Amniotic epithelial cell (primary cell): ENCODE results near the gene OR13C3.
"Not testable (repeated sequence)": the region's sequence is repeated elsewhere in the genome, so short reads cannot be mapped to it uniquely, and the experiment has no call there.

Source experiments
- DNase-seq: peaks from one replicate; pipeline ENCODE4 v3.0.0-alpha.2; 2010; ENCODE audit warnings: low read depth

Gene OR13C3

DNA sequence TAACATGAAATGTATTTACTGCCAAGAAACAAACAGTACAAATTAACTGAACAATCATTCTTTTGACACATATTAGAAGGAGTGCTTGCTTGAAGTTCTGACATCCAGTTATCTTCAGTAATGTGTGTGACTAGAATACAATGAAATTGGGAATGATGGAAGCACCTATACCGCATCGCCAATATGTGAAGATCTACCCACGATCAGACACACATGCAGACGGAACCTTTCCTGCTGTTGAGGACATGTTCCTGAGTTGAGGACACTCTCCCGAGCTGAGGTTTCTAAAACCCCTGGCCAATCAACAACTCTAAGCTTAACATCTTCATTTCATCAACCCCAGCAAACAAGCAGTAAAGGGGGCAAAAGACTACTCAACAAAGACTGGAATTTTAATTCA is at the start of gene OR13C3:
TSS of gene OR13C3 (minus strand) at position 101 of the 400 bp plus-strand sequence. CDS start 133 bp downstream, outside the sequence.
- no peak for DNase-seq

DNA sequence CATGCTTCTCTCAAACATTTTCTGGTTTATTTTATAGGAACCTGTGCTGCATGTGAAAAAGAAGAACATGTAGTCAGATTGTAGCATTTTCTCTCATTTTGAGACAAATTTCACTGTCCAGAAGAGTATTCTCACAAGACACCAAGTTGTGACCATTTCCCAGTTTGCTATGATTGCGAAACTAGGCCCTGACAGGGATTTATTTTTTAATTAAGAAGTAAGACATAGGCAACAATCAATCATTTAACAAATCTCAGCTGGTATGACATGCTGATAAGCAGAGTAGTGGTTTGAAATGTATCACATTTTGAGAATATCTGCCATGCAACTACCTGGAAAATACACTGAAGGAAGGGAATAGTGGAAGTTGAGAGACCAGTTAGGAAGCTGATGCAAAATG is 43.9 kb upstream of the OR13C3 start:
- no peak for DNase-seq

DNA sequence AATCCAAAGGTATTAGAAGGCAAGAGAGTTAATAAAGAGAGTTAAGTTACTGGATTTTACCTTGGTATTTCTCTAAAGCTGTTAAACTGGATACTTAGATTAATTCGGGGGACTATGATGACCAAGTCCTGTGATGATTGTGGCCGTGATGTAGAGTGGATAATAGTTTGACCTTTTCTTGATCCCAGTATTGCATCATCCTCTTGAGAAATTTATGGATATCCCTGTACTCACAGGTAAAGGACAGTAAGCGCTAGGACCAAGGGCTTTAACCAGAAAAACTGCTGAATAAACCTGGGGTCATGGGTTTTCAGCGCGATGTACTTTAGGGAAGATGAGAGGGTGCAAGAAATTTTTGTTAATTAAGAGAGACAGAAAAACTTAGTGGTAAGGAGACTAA is 40.6 kb upstream of the OR13C3 start:
- DNase-seq, result no peak

DNA sequence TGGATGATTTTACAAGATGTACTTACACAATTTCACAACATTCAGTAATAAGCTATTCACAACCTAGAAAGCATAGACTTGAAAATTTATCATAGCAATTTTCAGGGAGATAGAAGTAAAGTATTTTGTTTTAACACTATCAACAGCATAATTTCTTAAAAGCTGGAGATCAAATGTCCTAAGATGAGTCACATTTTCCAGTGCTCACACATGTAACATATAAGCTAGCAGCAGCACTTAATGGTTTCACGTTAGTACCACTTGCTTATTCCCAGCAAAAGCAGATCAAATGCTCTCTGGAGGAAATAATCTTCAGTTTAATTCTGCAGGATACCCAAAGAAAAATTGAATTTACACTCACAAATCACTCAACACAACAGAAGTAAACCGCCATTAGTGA is 38.8 kb upstream of the OR13C3 start:
- no peak for DNase-seq

DNA sequence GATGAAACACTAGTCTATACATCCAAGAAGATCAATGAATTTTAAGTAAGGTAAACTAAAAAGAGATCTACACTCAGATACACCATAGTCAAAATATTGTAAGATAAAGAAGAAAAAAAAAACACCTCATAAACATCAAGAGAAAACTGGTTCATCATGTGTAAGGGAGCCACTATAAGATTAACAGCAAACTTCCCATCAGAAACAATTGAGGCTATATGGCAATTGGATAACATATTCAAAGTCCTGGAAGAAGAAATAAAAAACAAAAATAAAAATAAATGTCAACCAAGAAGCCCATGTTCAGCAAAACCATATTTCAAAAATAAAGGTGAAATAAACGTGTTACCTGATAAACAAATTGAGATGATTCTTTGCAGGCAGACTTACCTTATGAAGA is 36.0 kb upstream of the OR13C3 start:
- no peak for DNase-seq

DNA sequence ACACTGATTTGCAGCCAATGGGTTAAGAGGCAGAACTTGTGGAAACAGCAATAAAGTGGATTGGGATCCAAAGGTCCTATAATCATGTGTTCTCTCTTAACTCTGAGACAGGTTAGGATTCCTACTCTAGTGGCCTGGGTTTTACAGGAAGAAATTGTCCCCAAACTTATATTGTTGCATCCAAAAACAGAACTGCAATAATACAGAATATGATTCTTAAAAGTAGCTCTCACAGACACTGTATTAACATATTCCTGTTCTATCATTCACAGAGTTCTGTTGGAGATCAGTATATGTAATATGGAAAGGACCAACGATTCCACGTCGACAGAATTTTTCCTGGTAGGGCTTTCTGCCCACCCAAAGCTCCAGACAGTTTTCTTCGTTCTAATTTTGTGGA is 32.2 kb upstream of the OR13C3 start, which contains the start of gene OR13C8:
TSS of gene OR13C8 (plus strand) at position 301 of the 400 bp plus-strand sequence. CDS start at position 301, 0 bp downstream.
- no peak for DNase-seq

DNA sequence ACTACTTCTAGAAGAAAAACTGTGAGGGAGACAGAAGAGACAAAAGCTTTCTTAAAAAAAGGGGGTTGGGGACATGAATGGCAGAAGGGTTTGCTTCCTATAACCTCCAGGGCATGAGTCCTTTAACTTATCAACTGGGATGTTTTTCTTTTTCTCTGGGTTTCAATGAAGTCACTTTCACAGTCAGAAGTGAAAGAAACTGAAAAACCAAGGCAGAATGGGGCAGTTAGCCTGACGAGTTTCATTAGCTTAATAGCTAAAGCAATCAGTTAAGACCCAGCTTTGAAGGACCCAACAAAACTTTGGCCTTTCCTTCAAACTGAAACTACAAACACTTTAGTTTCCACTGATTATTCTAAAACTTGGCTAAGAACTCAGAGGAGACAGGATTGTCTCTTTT is 27.7 kb upstream of the OR13C3 start:
- DNase-seq, result no peak

DNA sequence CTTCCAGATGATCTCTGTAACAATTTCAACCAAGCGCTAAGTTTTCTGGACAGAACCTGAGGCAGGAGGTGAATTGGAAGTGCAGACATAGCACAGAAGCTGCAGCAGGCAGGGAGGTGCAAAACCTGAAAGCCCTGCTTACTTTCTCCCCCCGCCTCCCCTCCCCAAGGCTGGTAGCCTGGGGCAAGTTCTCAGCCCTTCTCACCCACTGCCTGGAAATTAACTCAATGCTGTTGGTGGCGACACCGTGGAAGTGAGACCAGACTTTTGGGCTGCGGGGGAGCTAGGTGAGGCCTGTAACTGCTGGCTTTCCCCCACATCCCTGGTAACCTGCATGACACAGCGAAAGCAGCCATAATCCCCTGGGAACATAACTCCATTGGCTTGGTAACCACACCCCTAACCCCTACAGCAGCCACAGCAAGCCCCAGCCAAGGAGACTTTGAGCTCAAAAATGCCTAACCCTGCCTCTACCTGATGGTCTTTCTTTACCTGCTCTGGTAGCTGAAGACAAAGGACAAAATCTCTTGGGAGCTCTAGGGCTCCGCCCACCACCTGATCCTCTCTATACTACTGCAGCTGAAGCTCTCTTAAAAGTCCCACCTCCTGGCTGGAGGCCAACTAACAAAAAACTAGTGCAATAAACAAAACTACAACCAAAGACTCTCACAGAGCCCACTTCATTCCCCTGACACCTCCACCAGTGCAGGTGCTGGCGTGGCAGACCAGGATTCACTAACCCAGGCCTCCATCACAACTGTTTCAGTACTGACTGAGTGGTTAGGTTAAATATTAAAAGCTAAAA is 20.4 kb upstream of the OR13C3 start:
- DNase-seq, result no peak

DNA sequence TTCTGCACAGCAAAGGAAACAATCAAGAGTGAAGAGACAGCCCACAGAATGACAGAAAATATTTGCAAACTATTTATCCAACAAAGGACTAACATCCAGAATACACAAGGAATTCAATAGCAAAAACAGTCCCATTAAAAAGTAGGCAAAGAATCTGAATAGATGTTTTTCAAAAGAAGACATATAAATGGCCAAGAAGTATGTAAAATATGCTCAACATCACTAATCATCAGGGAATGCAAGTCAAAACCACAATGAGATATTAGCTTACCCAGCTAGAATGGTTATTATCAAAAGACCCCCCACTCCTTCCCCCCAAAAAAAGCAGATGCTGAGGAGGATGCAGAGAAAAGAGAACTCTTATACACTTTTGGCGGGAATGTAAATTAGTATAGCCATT is 18.9 kb upstream of the OR13C3 start:
- DNase-seq, result no peak

DNA sequence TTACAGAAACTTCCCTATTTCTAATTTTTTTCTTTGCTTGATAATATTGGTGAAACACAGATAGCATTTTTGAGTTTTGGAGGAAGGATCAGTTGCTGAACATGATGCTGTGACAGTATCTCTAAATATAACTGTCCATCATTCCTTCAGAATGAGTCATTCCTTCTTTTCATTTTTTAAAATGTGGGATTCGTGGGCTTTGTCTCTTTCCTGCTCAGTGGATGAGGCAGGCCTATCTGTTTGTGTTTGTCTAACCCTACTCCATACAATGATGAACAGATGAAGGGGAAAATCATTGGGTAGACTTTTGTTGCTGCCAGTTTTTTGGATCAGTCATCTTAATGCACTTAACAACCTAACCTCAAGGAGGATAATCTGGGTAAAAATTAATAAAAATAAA is 16.6 kb upstream of the OR13C3 start:
- no peak for DNase-seq

DNA sequence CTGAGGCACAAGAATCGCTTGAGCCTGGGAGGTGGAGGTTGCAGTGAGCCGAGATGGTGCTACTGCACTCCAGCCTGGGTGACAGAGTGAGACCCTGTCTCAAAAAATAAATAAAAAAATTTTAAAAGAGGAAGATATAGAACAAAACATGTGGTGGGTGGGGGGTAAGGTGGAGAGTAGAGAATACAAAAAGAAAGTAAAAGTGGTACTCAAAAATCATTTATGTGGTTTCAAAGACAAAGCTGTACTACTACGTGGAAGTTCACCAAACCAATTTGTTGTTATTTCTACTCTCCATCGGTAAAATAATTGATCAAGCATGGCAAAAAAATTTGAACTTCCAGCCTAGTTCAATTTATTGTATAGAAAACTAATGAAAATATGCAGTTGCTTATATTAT is 8.0 kb upstream of the OR13C3 start:
- no peak for DNase-seq

DNA sequence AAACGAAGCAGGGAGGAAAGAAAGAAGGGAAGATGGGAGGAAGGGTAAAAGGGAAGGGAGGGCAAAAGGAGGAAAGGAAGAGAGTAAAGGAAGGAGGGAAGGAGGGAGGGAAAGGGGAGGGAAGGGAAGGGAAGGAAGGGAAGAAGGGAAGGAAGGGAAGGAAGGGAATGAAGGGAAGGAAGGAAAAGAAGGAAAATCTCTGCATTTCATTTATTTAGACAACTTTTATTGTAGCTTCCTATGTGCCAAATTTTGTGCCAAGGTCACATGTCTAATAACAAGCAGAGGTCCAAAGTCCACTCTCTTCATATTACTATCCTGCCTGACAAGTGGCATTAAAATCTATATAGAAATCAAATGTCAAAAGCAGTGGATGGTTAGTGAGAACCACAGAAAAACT is 2.6 kb upstream of the OR13C3 start:
- no peak for DNase-seq

DNA sequence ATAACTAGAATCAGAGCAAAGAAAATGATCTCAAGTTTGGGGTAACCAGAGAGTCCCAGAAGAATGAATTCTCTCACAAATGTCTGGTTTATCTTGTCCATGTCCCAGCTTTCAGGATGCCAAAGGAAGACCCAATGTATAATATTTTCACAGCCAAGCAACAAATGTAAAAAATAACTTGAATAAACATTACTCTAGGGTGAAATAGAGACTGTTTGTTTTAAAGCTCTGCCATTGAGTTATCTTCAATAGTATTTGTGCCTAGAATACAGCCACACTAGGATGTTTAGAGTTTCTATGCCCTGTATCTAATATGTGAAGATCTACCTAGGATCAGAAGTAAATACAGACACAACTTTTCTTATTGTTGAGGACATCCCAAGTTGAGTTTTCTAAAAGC is 9.5 kb downstream of the OR13C3 start, which contains the start of gene OR13C4:
TSS of gene OR13C4 (minus strand) at position 101 of the 400 bp plus-strand sequence. CDS start at position 101, 0 bp downstream.
- no peak for DNase-seq

DNA sequence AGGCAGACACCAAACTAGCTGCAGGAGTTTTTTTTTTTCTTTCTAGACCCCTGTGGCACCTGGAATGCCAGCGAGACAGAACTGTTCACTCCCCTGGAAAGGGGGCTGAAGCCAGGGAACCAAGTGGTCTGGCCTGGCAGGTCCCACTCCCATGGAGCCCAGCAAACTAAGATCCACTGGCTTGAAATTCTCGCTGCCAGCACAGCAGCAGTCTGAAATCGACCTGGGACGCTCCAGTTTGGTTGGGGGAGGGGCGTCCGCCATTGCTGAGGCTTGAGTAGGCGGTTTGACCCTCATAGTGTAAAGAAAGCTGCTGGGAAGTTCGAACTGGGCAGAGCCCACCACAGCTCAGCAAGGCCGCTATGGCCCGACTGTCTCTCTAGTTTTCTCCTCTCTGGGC is 16.4 kb downstream of the OR13C3 start:
- not testable (repeated sequence) for DNase-seq

DNA sequence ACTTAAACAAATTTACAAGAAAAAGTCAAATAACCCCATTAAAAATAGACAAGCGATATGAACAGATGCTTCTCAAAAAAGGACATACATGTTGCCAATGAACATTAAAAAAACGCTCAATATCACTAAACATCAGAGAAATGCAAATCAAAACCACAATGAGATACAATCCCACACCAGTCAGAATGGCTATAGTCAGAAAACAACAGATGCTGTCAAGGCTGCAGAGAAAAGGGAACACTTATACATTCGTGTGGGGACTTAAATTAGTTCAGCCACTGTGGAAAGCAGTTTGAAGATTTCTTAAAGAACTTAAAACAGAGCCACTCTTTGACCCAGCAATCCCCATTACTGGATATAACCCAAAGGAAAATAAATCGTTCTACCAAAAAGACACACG is 21.8 kb downstream of the OR13C3 start:
- DNase-seq, result no peak

DNA sequence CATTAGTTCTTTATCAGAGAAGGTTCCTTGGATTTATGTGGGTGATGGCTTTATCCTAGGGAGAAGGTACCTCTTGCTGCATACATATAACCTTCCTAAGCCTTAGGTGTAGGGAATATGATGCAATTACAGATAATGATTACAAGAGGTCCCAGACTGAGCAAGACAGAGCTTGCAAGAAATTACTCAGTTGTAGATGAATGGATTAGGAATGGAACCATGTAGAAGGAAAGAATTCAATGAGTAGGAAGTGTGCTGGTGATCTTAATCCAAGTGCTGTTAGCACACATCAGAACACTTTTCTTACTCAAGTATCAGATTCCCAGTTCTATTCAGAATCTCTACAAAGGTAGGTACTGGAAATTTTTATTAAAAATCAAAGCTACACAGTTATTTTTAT is 30.1 kb downstream of the OR13C3 start:
- no peak for DNase-seq

DNA sequence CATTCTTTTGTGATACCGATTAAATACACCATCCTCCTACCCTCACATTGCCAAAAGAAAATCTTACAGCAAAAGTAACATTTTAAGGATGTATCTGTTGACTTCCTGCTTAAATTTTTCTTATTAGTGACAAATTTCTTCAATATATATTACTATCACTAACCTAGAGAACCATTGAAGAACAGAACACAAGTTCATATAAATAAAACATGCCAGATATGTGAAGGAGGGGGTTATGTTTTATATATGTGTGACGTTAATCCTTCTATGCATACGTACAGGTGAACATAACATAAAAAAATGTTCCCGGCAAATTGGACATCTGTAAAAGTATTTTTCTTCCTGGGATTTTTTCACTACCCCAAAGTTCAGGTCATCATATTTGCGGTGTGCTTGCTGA is 32.7 kb downstream of the OR13C3 start, which contains the start of gene OR13F1:
TSS of gene OR13F1 (plus strand) at position 301 of the 400 bp plus-strand sequence. CDS start at position 301, 0 bp downstream.
- no peak for DNase-seq

DNA sequence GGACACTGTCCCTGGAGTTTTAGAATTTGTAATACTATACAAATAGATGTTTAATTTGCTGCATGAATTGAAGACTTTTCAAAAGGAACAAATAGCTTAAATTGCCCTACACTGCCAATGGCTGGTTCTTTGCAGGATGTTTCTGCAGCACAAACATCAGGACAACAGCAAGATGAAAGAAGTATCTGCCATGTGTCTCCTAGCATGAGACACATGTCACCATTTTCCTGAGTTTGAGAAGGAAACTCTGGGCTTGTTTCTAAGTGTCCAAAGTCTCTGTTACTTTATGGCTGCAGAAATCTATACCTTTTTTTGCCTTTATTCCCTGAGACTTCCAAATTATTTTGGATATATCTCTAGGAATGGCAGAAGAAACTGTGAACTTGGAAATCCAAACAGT is 33.2 kb downstream of the OR13C3 start:
- no peak for DNase-seq

DNA sequence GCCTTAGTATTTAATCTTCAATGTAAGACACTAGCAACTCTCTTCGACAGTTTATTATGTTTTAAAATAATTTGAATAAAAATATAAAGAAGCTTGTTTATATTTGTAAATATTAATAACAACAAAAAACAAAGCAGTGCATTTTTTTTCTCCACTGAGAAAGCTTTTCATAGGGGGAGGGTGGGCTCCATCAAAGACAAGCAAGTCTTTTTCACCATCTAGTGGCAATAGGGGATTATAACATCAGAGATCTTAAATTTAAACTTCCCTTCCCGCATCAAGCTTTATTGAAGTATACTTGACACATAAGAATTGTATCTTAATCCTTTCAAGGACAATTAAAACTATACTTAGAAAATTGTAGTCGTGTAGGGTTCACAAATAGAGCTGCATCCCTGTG is 41.8 kb downstream of the OR13C3 start:
- DNase-seq, result peak; percentile 2
